ENCODE results near the gene RBM38. TPM values are rescaled to one million over a fixed set of nuclear protein-coding genes. Genes with fewer than 3 reads are reported as not detected.

Gene RBM38
- total and polyA plus RNA-seq, 2 of the 13 experiments (the other 11 are each of a cell fraction or from before 2014, with no cell fraction given) = 24.2 to 34.2 TPM

DNA sequence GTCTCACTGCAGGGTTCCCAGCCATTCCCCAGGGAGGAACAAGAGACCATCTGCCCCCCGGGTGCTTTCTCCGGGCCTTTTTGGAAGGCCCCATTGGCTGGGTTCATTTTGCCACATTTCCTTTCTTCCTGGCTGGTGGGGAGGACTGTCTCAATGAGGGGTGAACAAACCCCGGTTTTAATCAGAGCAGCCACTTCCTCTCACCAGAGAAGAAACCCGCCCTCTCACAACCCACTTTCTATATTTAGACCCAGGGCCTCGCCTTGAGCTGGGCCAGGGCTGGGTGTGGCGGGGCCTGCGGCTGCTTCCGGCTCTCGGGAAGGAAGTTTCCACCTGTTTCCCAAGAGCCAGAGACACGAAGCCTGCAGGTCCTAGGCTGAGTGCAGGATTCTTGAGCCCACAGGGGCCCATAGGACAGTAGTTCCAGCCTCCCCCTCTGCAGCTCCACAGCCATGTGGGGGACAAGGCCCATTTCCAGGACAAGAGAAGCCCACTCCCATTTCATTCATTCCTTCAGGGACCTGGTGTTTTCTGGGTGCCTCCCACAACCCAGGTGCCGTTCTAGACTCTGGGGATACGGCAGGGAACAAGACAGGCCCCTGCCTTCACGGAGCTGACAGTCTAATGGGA lies 41.8 kb downstream of the RBM38 start (continued):
- TF ChIP-seq, protein P1, sequence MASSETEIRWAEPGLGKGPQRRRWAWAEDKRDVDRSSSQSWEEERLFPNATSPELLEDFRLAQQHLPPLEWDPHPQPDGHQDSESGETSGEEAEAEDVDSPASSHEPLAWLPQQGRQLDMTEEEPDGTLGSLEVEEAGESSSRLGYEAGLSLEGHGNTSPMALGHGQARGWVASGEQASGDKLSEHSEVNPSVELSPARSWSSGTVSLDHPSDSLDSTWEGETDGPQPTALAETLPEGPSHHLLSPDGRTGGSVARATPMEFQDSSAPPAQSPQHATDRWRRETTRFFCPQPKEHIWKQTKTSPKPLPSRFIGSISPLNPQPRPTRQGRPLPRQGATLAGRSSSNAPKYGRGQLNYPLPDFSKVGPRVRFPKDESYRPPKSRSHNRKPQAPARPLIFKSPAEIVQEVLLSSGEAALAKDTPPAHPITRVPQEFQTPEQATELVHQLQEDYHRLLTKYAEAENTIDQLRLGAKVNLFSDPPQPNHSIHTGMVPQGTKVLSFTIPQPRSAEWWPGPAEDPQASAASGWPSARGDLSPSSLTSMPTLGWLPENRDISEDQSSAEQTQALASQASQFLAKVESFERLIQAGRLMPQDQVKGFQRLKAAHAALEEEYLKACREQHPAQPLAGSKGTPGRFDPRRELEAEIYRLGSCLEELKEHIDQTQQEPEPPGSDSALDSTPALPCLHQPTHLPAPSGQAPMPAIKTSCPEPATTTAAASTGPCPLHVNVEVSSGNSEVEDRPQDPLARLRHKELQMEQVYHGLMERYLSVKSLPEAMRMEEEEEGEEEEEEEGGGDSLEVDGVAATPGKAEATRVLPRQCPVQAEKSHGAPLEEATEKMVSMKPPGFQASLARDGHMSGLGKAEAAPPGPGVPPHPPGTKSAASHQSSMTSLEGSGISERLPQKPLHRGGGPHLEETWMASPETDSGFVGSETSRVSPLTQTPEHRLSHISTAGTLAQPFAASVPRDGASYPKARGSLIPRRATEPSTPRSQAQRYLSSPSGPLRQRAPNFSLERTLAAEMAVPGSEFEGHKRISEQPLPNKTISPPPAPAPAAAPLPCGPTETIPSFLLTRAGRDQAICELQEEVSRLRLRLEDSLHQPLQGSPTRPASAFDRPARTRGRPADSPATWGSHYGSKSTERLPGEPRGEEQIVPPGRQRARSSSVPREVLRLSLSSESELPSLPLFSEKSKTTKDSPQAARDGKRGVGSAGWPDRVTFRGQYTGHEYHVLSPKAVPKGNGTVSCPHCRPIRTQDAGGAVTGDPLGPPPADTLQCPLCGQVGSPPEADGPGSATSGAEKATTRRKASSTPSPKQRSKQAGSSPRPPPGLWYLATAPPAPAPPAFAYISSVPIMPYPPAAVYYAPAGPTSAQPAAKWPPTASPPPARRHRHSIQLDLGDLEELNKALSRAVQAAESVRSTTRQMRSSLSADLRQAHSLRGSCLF (CRISPR knock-in tag; IDR thresholded peaks at IDR 0.05; ENCODE audit: borderline replicate concordance) = no peak
- TF ChIP-seq ZNF558 (CRISPR knock-in tag; IDR thresholded peaks at IDR 0.05; ENCODE audit: borderline replicate concordance) = no peak
- no peak for TF ChIP-seq HOXA5 (CRISPR knock-in tag; IDR thresholded peaks at IDR 0.05)
- no peak for TF ChIP-seq ZNF670 (CRISPR knock-in tag; IDR thresholded peaks at IDR 0.05; ENCODE audit: borderline replicate concordance)
- TF ChIP-seq, protein P2, sequence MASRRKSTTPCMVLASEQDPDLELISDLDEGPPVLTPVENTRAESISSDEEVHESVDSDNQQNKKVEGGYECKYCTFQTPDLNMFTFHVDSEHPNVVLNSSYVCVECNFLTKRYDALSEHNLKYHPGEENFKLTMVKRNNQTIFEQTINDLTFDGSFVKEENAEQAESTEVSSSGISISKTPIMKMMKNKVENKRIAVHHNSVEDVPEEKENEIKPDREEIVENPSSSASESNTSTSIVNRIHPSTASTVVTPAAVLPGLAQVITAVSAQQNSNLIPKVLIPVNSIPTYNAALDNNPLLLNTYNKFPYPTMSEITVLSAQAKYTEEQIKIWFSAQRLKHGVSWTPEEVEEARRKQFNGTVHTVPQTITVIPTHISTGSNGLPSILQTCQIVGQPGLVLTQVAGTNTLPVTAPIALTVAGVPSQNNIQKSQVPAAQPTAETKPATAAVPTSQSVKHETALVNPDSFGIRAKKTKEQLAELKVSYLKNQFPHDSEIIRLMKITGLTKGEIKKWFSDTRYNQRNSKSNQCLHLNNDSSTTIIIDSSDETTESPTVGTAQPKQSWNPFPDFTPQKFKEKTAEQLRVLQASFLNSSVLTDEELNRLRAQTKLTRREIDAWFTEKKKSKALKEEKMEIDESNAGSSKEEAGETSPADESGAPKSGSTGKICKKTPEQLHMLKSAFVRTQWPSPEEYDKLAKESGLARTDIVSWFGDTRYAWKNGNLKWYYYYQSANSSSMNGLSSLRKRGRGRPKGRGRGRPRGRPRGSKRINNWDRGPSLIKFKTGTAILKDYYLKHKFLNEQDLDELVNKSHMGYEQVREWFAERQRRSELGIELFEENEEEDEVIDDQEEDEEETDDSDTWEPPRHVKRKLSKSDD (CRISPR knock-in tag; IDR thresholded peaks at IDR 0.05; ENCODE audit: low read depth) = no peak
- no peak for TF ChIP-seq HOXA9 (CRISPR knock-in tag; IDR thresholded peaks at IDR 0.05; ENCODE audit: borderline replicate concordance)
- TF ChIP-seq NCOR1 (IDR thresholded peaks at IDR 0.05; ENCODE audit: borderline replicate concordance, low read length) = no peak
- no peak for TF ChIP-seq CENPT (CRISPR knock-in tag; IDR thresholded peaks at IDR 0.05; ENCODE audit: low read depth)
- TF ChIP-seq ZNF607 (CRISPR knock-in tag; IDR thresholded peaks at IDR 0.05; ENCODE audit: borderline replicate concordance) = 0 out of 2 replicates have a peak, but pooled peaks have one; percentile 34
- TF ChIP-seq, protein P3, sequence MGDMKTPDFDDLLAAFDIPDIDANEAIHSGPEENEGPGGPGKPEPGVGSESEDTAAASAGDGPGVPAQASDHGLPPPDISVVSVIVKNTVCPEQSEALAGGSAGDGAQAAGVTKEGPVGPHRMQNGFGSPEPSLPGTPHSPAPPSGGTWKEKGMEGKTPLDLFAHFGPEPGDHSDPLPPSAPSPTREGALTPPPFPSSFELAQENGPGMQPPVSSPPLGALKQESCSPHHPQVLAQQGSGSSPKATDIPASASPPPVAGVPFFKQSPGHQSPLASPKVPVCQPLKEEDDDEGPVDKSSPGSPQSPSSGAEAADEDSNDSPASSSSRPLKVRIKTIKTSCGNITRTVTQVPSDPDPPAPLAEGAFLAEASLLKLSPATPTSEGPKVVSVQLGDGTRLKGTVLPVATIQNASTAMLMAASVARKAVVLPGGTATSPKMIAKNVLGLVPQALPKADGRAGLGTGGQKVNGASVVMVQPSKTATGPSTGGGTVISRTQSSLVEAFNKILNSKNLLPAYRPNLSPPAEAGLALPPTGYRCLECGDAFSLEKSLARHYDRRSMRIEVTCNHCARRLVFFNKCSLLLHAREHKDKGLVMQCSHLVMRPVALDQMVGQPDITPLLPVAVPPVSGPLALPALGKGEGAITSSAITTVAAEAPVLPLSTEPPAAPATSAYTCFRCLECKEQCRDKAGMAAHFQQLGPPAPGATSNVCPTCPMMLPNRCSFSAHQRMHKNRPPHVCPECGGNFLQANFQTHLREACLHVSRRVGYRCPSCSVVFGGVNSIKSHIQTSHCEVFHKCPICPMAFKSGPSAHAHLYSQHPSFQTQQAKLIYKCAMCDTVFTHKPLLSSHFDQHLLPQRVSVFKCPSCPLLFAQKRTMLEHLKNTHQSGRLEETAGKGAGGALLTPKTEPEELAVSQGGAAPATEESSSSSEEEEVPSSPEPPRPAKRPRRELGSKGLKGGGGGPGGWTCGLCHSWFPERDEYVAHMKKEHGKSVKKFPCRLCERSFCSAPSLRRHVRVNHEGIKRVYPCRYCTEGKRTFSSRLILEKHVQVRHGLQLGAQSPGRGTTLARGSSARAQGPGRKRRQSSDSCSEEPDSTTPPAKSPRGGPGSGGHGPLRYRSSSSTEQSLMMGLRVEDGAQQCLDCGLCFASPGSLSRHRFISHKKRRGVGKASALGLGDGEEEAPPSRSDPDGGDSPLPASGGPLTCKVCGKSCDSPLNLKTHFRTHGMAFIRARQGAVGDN (CRISPR knock-in tag; IDR thresholded peaks at IDR 0.05) = peak; percentile 74
- TF ChIP-seq ZNF10 (CRISPR knock-in tag; IDR thresholded peaks at IDR 0.05; ENCODE audit: borderline replicate concordance, low read depth) = no peak
- TF ChIP-seq MEF2D (CRISPR knock-in tag; IDR thresholded peaks at IDR 0.05) = peak; percentile 75; the same call in 1 of the 2 replicates
- TF ChIP-seq, protein P4, sequence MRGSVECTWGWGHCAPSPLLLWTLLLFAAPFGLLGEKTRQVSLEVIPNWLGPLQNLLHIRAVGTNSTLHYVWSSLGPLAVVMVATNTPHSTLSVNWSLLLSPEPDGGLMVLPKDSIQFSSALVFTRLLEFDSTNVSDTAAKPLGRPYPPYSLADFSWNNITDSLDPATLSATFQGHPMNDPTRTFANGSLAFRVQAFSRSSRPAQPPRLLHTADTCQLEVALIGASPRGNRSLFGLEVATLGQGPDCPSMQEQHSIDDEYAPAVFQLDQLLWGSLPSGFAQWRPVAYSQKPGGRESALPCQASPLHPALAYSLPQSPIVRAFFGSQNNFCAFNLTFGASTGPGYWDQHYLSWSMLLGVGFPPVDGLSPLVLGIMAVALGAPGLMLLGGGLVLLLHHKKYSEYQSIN (CRISPR knock-in tag; IDR thresholded peaks at IDR 0.05; ENCODE audit: borderline replicate concordance) = no peak
- TF ChIP-seq KLF13 (CRISPR knock-in tag; IDR thresholded peaks at IDR 0.05) = no peak
- no peak for TF ChIP-seq ZNF143 (CRISPR knock-in tag; IDR thresholded peaks at IDR 0.05)
- TF ChIP-seq ZMYM2 (CRISPR knock-in tag; IDR thresholded peaks at IDR 0.05) = no peak
